Measurements from ENCODE around the gene SMURF1. TPM values are rescaled to one million over a fixed set of nuclear protein-coding genes. Genes with fewer than 3 reads are reported as not detected.

SMURF1 gene
- total and polyA plus RNA-seq, 2 of the 8 experiments (the other 6 are each of a cell fraction or from before 2014, with no cell fraction given), result 9.6 to 24.5 TPM

- TF ChIP-seq CHD7 (IDR thresholded peaks at IDR 0.05; ENCODE audit: insufficient replicate concordance, low read length) (no peak), KDM5A (IDR thresholded peaks at IDR 0.05; ENCODE audit: low read length) (no peak)
Measured at GRCh38 chr7:99129001-99129400, 14.9 kb downstream of the SMURF1 start (continued).

Measured in H1 (cell line).